Amniotic stem cell (primary cell): ENCODE measurements around the gene MCOLN2.

Experiments
- DNase-seq: peaks from one replicate; lab custom pipeline; 2025; lab: John Stamatoyannopoulos, UW

The MCOLN2 gene

DNA sequence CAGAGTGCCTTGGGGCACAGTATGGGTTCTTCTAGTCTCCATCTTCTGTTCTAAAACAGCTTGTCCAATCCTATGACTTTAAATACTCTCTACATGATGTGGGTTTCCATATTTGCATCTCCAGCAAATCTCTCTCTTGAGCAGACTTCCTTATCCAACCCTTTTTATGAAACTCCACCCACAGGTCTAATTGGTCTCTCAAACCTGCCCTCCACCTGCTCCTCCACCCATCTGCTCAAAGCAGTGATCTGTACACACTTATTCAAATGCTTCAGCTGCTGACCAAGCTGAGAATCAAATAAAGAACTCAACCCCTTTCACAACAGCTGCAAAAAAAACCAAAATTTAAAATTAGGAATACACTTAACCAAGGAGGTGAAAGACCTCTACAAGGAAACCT is 11.5 kb downstream of the MCOLN2 start:
- no peak for DNase-seq

DNA sequence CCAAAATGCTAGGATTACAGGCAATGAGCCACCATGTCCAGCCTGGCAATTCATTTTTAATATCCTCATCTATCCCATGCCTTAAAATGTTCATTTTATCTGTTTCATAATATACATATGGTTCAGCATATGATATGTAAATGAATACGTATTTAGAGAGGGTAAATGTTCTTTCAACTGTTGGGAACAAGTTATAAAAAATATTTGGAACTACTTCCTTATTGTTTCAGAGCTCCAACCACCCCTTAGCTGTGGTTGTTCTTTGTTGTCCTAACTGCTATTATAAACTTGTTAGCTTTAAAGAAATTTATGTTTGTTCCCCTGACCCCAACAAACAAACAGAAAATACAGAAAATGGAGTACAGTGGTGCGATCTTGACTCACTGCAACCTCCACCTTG is 14.5 kb downstream of the MCOLN2 start:
- no peak for DNase-seq

DNA sequence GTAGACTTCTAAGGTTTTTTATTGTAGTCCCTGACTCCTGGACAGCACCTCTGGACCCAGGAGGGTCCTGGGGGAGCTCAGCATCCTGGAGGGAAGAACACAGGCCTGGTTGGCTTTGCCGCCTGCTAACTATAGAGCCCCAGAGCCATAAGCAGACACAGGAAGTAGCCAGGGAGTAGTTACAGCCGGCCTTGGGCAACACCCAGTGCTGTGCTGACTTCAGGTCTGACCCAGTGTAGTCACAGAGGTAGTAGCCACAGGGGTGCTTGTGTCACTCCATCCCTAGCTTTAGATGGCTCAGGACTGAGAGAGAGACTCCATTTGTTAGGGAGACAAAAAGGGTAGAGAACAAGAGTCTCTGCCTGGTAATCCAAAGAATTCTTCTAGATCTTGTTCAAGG is 21.9 kb downstream of the MCOLN2 start:
- no peak for DNase-seq

DNA sequence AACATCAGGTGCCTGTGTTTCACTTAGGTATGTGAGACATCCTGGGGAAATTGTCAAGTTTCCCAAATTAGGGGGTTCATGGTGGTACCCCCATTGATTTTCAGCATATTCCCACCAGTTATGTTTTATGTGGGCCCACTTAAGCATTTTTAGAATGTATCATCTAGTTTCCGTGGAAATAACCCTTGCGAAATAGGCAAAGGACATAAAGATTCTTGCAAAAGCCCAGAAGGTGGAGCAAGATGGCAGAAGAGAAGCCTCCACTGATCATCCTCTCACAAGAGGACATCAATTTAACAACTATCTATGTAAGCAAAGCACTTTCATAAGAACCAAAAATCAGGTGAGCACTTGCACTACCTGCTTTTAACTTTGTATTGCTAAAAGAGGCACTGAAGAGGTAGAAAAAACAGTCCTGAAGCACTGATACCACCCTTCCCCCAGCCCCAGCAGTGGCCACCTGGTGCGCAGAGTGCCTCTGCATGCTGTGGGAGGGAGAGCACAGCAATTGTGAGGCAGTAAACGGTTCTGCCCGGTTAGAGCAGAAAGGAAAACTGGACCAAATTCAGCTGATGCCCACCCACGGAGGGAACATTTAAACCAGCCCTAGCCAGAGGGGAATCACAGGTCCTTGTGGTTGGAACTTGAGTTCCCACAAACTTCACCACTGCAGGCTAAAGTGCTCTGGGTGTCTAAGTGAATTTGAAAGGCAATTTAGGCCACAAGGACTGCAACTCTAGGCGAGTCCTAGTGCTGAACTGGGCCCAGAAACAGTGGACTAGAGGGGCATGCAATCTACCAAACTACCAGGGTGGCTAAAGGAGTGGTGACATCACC is 23.2 kb downstream of the MCOLN2 start:
- no peak for DNase-seq

DNA sequence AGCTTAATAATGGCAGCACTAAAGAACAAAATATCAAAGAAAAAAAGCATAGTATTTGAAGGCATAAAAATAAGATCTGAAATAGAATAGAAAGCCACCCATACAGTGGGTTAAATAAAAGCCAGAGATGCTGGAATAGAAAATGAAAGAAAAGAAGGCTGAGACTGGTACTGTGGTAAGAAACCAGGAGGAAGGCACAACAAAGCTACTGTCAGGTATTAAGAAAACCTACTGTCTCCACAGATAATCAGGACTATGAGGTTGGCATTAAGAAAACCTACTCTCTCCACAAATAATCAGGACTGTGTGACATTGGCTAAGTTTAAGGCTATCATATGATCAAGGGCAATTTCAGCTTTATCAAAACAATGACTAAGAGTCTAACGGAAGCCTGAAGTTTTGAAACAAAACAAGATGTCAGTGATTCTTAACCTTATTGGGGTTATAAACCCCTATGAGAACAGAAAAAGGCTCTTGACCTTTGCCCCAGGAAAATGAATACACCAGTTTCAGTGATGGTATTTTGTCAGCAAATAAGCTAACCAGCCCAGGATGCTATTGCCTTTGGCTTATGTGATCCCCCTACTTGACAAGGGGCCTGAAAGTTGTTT is 24.4 kb downstream of the MCOLN2 start:
- no peak for DNase-seq

DNA sequence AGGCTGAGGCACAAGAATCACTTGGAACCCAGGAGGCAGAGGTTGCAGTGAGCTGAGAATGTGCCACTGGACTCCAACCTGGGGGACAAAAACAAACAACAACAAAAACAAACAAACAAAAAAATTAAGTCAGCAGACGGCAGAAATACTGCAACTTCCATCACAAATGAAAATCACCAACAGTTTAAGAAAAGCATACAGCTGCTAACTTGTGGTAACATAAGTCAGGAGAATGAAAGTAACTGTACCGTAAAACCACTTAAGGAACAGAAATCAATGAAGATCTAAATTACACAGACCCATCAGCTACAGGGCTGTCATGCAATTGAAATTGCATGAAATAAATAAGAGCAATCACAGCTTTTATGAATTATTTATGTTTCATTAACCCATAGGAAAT is 25.0 kb downstream of the MCOLN2 start:
- no peak for DNase-seq

DNA sequence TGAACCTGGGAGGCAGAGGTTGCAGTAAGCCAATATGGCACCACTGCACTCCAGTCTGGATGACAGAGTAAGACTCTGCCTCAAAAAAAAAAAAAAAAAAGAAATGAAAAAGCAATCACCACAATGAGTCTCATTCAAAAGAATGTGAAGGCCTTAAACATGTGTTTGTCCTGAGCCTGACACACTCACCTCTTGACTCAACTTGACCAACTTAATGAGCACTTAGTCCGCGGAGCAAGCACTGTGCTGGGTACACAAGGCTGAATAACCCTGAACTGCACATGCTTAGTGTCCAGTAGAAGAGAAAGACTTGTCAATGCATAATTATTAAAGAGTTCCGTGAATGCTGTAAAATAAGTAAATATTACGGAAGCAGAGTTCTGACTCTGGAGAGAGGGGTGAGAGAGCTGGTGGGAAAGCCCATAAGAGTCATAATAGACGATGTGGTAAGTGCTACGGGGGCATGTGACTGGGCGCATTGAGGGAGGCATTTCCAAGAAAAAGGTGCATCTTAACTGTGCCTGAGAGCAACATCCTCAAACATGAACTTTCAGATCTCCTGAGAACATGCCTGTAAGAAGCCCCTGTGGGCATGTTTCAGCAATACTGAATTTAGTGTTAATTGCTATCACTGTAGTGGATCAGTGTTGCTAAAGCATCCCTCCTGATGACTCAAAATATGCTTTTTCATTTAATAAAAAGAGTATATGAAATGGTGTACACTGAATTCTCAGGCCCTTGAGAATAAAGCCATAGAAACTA is 27.2 kb downstream of the MCOLN2 start:
- no peak for DNase-seq

DNA sequence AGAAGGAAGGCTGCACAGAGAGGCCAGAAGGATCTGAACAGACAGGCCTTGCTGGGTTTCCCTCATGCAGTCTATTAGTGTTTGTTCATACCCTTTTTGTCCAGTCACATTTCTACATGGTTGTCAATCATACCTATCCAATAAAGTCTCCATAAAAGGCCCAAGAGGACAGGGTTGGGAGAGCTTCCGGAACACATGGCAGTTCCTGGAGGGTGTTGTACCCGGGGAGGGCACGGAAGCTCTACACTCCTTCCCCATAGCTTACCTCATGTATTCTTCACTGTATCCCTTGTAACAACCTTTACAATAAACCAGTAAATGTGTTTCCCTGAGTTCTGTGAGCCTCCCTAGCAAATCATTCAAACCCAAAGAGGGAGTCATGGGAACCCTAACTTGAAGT is 28.0 kb downstream of the MCOLN2 start:
- no peak for DNase-seq

DNA sequence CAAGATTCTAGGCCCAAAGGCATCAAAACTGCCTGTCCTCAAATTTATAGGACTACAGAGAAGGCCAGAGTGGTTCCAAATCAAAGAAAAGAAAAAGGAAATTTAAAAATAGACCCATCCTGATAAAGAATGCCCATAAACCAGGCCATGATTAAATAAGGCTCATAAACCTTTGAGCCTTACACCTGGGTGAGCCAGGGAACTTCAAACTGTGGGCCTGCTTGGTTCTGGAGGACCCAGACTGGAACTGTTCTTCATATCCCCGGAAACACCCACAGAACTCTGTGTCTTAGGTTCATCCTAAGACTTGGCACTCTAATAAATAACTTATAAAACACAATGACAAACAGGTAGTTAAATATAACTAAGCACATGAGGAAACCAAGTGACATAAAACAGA is 28.8 kb downstream of the MCOLN2 start:
- no peak for DNase-seq

DNA sequence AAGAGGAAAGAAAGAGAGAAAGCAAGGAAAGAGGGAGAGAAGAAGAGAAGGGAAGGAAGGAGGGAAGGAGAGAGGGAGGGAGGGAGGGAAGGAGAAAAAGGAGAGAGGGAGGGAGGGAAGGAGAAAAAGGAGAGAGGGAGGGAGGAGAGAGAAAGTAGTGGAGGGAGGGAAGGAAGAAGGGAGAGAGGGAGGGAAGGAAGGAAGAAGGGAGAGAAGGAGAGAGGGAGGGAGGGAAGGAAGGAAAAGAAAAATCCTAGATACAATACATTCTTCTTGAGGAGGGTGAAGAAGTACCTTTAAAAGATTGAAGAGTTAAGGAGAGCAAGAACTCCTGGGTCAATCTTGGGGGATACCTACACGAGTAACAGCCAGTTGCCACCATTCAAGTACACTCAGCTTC is 29.2 kb downstream of the MCOLN2 start:
- DNase-seq: no peak

DNA sequence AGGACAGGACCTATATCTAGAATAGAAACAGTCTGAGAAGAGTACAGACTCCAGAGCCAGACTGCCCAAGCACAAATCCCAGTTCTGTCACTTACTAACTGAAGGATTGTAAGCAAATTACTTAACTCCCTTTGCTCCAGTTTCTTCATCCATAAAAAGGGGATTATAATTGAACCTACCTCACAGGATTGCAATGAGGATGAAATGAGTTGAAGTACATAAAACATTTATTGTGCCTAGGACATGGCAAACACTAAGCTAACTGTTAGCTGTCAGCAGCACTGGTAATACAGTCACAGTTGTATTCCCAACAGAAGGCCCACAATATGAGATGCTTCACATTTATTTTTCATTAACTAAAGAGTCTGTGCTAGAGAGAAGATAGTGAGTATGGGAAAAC is 33.9 kb downstream of the MCOLN2 start:
- DNase-seq: no peak

DNA sequence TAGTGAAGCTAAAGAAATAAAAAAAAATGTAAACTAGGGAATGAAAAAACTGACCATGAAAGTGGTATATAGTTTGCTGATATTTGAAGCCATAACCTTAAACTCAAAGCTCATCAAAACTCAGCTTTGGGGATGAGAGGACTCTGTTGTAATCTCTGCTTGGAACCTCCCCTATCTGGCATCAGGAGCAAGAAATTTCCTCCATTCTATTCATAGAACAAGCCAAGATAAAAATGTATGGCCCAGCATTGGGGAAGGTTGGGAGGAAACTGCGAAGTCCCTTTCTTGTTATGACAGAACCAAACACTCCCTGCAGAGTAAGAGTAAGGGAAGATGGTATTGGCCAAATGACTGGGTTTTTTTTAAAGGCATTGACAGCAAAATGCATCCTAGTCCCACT is 35.6 kb downstream of the MCOLN2 start:
- no peak for DNase-seq

DNA sequence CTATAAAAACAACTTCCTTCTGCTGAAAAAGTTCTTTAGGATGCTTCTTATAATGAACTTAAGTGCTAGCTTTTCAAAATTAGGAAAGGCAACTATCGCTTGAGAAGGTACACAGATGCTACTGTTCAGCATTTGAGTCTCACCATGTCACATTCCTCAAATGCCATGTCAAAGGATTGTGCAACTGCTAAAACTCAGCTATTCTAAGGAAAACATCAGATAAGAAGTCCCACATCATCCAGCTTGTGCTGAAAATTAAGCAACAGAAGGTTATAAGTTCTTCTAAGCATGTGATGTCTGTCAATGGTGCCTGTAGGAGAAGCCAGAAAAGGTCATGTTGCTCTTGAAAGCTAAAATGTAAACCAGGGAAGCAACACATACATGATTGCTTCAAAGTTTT is 36.5 kb downstream of the MCOLN2 start:
- DNase-seq: no peak

DNA sequence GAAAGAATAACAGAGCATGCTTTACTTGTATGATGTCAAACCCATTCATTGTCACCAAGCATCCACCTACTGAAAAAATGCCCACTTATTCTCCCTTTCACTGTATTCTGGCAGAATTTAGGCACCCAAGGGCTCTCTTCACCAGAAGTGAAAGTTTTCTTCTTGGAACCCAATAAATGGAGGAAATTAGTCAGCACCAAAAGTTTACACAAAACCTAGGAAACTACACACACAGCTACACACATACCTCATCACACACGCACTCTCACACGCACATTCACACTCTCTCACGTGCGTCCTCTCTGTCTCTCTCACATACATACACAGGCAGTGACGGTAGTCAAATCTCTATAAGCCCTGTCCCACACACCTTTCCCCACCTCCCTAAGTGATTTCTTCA is 37.6 kb downstream of the MCOLN2 start:
- no peak for DNase-seq

DNA sequence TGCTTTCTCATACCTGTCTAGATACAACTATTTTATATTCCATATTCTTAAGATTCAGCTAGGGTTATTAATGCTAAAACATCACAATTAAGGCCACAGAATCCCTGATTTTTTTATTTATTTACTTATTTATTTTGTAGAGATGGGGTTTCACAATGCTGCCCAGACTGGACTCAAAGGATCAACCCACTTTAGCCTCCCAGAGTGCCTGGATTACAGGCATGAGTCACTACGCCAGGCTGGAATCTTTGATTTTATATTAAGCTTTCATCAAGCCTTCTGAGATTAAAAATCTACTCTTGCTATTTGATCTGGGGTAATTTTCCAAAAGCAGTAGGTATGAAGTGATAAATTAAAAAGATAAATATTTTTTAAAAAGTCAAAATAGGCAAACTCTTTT is 38.9 kb downstream of the MCOLN2 start:
- DNase-seq: no peak

DNA sequence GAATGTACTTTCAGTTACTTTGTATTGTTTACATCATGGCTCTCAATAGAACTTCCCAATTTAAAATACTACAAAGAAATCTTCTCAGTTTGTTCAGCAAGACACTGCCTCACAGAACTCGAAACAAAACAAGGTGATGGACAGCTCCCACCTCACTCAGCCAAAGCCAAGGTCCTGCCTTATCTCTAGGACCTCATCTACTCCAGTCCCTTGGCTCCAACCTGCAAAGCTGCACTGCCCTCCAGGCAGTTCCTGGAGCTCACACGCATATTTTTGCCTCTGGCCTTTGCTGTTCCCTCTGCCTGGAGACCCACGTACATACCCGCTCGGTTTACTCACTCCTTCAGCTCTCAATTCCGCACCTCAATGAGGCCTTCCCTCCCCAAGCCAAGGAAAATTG is 40.3 kb downstream of the MCOLN2 start:
- no peak for DNase-seq

DNA sequence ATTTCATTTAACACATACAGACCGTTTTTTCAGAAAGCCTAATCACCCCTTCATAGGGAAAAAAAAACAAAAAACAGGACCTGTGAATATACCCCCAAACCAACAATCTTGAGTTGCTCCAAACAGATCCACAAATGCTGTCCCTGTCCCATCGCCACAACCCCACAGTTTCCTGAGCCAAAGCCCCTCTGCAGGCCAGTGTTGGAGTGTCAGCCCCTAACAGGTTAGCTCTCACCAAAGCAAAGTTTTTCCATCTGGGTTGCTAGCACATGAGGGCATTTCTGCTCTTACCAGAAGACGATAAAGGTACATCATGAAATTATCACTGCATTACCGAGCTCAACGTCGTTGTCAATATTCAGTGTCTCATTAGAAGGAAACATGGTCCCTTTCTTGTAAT is 40.8 kb downstream of the MCOLN2 start:
- DNase-seq: no peak

DNA sequence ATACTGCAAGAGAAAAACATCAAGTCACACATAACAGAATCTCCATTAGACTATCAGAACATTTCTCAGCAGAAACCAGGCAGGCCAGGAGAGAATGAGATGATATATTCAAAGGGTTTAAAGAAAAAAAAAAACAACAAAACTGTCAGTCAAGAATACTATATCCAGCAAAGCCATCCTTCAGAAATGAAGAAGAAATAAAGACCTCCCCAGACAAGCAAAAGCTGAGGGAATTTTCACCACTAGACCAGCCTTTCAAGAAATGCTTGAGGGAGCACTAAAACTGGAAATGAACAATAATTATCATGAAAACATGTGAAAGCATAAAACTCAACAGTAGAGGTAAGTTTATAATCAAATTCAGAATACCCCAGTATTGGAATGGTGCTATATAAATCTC is 47.2 kb downstream of the MCOLN2 start:
- no peak for DNase-seq

DNA sequence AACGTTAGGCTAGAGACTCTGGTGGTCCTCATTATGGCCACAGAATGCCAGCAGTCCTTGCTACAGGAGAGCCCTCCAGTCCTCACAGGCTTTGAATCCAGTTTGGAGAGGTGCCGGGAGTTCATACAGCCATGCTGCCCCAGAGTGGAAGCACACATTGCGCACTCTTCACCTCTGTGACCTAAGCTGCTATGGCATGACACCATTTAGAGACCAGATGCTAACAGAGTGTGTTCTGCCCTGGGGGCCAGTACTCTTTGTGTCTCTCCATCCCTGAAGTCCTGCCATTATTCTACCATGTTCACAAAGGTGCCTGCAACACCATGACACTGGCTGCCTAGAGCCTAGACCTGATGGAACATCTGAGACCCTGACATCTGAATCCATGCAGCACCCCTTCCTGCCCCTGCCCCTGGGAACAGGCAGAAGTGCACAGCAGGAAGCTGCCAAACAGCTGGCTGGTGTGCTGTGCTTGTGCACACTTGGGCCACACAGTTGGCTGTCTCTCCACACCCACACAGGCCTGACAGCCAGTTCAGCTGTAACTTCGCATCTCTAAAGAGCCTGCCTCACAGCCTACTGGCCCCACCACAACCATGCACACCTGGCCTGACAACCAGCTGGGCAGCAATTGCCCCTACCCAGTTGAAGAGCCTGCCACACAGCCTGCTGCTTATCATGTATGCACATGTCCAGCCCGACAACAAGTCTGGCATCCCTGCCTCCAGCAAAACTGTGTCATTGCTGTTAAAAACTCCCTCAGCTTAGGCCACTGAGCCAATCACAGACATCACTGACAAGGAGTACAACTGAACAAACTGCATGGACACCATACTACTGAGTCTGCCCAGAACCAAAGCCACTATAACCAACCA is 49.1 kb downstream of the MCOLN2 start:
- no peak for DNase-seq

DNA sequence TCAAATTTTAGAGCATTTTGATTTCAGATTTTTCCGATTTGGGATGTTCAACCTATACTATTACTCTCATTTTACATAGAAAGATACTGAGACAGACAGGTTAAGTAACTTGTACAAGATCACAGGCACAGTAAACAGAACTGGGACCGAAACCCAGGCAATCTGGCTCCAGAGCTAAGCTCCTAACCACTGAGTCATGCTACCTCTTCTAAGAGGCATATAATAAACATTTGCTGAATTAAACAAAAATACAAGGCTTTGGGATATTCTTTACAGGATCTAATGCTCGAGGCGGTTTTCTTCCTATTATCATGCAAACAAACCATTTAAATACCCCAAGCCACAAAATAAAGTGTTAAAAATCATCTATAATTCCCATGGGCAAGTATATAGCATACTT is 50.3 kb downstream of the MCOLN2 start:
- DNase-seq: no peak

DNA sequence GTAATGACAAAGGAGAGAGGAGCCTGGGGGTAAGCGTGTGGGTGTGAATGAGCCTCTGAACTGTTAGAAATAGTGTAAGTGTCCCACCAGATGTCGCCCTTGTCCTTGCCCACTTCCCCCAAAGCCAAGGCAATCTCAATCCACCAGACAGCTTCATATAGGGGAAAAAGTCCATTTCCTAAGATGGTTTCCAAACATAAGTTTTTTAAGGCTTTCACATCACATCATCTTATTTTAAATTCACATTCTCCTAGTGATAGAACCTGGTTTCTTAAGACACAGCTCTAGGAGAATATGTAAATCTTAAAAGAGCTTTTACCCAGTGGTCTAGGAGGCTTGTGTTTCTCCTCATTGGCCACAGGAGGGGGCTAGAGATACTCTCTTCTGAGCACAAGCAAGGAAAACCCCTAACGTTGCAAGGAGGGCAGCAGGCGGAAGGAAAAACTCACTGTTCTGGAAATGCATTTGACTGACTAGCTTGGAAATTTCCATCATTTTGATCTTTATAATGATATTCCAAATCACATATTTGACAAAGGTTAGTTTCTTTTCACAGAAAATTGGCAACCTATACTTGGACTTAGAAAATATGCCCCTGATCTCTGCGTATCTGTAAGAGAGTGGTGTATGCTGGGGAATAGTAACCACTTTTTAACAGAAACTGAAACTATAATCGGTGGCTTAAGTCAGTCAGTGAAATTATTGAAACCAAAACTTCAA is 52.0 kb downstream of the MCOLN2 start:
- peak; percentile 81 for DNase-seq

DNA sequence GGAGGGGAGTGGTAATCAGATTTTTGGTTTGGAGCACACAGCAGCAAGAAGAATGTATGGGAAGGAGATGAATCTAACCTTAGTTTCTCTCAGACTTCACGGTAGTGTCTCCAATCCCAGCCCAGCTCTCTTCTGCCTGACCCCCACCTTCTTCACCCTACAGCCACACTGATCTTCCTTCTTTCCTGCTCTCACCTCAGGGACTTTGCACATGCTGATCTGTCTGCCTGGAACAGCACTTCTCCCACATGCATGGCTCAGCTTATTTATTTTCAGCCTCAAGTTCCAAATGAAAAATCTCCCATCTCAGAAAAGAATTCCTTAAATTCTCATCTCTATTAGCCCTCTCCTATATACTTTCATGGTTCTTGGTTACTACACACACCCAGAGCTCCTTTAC is 55.1 kb downstream of the MCOLN2 start:
- DNase-seq: no peak
